Iris pigment epithelial cell (primary cell): ENCODE results near the gene ARL11.

Experiments used
- DNase-seq: peaks from one replicate; pipeline ENCODE4 v3.0.0-alpha.2; 2011; ENCODE audit warnings: low read depth

Gene ARL11

DNA sequence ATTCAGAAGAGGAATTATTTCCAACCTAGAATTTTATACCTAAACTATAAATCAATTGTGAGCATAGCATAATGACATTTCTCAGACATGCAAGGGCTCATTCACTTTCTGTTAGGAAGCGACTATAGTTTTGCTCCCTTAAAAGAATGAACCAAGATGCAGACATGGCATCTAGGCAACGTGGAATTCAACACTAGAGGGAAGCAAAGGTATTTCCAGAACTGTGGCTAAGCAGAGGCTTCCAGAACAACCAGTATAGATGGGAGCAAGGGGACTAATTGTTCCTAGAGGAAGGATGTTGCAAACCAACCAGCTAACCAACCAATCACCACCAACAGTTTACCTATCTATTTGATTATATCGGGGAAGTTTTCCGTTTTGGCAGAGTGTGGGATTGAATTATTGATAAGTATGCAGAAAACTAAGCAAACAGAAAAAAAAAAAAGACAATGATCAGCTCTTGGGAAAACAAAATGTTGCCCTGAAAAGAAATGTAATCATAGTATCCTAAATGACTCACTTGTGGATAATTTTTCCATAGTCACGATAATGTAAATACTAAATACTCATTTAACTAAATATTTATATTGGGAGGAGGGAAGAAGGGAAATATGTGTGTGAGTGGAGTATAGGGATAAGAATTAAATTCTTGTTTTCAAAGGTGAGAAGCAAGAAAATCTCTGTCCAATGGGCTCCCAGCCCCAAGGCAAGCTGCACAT is 21.1 kb downstream of the ARL11 start:
- peak; percentile 50 for DNase-seq

GRCh38 chr13:49649963-49650312 is 21.6 kb downstream of the ARL11 start:
- no peak for DNase-seq

- DNase-seq, result no peak
Observed at GRCh38 chr13:49651570-49652354, 23.5 kb downstream of the ARL11 start.

GRCh38 chr13:49652355-49653305 is 24.3 kb downstream of the ARL11 start:
- no peak for DNase-seq

- DNase-seq, result no peak
Observed at GRCh38 chr13:49653478-49653877, 25.2 kb downstream of the ARL11 start.

DNA sequence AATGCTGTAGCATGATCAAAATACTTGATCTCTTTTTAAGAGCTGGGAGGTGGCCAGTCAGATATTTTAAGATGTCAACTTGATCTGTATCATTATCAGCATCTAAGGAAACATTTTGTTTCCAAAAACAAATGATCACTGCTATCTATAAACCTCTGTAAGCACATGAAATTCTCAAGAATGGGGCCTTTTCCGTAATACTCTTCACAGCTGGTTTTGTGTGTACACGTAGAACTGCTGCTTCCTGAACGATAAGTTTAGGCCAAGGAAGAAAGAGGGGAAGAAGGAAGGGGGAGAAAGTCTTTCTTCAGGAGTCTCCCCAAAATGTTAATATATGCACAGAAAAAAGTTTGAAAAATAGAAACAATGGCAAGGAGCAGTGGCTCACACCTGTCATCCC is 25.7 kb downstream of the ARL11 start:
- no peak for DNase-seq

DNA sequence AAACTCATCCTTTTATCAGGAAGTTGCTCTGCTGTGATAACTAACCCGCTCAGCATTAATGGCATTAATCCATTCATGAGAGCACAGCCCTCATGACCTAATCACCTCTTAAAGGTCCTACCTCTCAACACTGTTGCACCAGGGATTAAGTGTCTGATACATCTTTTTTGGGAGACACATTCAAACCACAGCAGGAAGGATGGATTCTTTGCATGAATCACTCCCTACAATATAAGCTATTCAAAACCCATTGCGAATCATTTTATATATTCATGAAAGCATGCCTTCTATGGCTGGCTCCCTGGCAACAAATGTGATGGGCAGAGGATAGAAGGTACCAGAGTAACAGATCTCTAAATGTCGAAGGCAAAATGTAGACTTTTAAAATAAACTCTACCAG is 27.6 kb downstream of the ARL11 start:
- peak; percentile 38 for DNase-seq

GRCh38 chr13:49657241-49657641 is 28.9 kb downstream of the ARL11 start:
- DNase-seq, result no peak

GRCh38 chr13:49664606-49665005 is 36.3 kb downstream of the ARL11 start:
- no peak for DNase-seq

DNA sequence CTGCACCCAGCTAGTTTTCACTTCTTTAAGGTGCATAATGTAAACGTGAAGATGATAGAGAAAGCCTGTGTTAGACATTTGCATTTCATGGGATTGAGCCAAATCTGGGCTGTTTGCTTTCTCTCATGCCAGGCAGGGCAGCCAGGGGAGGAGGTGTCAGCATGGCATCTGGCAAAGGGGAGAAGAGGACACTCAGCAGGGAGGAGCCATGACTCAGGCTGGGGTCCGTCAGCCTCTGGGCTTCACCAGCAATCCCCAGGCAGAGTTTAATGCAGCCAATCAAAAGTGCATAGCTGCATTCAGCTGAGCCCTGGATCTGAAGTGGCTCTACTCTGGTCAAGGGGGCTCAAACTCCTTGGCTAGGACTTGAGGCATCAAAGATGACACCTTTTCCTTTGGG is 39.5 kb downstream of the ARL11 start:
- DNase-seq, result peak; percentile 26

DNA sequence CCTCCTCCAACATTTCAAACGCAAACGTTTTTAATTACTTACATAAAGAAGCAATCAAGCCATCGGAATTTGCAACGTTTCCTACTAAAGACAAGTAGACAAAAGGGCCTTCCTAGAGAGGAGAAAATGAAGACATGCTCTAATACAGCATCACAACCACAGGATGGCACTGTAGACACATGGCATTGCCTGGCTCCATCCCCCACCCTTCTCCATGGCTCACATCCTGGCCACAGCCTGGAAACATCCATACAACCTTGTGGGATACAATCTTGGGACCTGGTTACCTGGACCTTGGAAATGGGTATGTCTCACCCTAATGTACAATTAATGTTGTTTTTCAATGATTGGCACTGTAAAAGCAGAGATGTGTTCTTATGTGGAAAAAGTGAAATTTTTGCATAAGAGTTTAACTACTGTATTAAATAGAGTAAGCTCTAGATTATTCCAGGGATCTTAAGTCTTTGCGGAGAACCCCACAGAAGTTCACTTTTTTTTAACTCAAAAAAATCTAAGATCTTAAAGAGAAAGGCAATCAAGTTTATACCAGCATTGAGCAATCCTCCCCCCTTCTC is 41.5 kb downstream of the ARL11 start:
- DNase-seq, result peak; percentile 62

- DNase-seq, result no peak
Observed at GRCh38 chr13:49670828-49671227, 42.5 kb downstream of the ARL11 start.

DNA sequence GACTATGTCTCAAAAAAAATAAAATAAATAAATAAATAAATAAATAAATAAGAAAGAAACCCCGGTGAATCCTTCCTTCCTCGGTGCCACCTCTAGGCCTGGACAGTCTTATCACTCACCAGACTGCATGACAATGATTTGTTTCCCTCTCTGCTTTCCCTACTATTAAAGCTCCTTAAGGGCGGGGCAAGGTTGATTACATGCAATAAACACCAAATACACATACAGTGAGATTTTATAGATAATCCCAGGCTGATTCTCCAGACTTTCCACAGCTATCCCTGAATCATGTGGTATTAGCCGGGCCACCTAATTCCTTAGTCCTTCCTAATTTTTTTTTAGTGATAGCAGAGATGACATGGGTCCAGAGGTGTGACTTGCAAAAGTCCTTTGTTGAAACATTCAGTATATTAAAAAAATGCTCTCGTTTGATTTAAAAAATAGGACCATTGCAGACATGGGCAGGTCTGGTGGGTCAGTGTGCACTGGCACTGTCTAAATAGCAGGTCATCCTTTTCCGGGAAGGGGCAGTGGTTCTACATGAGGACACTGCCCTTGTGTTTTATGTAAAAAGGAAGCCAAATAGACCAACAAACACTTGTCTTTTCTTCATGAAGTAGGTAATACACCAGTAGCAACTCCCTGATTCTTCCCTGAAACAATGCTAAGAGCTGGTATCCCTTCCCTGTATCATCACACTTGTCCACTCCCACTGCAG is 48.4 kb downstream of the ARL11 start:
- no peak for DNase-seq

- no peak for DNase-seq
Observed at GRCh38 chr13:49678191-49678914, 50.0 kb downstream of the ARL11 start.

- peak; percentile 52 for DNase-seq
Observed at GRCh38 chr13:49679246-49679645, 50.9 kb downstream of the ARL11 start.

DNA sequence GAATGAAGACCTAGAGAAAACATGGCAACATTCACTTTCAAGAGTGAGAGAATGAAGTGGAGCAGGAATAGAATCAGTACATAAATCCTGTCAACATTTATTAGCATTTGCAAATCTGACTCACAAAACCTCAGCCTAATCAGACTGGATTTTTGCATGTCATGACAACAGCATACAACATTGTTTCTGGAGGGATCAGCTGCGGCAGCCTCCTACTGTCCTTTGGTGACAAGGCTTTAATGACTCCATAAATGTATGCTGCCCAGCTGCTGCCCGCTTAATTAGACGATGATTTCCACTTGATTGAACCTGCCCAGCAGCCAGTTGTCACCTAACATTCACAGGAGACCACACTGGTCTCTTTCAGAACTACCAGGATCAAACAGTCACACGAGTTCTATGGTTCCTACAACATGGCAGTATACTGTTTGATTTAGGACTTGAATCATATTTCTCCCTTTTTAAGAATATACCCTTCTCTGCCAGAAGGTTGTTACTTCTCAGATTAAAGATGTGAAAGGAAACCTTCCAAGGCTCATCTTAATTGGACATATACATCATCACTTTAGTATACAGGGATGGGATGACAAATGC is 53.6 kb downstream of the ARL11 start:
- DNase-seq, result peak; percentile 62
